ENCODE results near the gene FBXO34. TPM values are rescaled to one million over a fixed set of nuclear protein-coding genes. Genes with fewer than 3 reads are reported as not detected.

The FBXO34 gene
- total and polyA plus RNA-seq, 2 of the 13 experiments (the other 11 are each of a cell fraction or from before 2014, with no cell fraction given) = 8.8 to 13.5 TPM

DNA sequence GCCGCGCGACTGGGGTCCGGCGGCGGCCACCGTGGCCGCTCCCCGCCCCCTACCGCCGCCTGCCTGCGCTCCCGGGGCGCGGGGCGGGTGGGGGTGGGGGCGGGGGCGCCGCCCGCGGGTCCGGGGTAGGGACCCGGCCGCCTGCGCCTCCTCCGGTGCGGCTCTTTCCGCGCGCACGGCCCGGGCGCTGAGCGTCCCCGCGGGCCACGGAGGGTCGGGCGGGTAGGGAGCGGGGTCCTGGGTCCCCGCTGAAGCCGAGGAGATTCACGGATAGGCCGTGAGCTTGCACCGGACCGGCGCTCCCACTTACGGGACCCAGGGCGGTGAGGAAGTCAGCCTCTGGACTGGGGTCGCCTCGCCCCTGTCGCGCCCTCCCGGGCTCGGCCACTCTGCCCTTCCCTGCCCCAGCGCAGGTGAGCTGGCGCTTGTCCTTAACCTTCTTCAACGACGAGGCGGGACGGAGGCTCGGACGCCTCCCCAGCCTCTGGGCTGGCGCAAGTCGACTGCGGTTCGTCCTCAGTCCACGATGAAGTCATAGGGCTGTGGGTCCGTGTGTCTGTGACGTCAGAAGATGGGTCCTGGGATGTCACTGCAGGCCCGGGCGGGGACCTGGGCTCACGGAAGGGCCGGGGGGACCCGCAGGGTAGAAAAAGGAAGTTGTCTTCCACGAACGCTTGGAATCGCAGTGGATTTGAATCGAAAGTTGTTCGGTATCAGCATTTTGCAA, 514 bp downstream of the FBXO34 start (continued):
- TF ChIP-seq HNRNPUL1 (IDR thresholded peaks at IDR 0.05; ENCODE audit: low read depth, low read length) (no peak), ZNF784 (CRISPR knock-in tag; IDR thresholded peaks at IDR 0.05; ENCODE audit: borderline replicate concordance) (no peak), RFXANK (CRISPR knock-in tag; IDR thresholded peaks at IDR 0.05) (no peak), SIN3B (IDR thresholded peaks at IDR 0.05; ENCODE audit: low read length) (no peak), THYN1 (CRISPR knock-in tag; IDR thresholded peaks at IDR 0.05; ENCODE audit: borderline replicate concordance, low read depth) (no peak), AHR (CRISPR knock-in tag; IDR thresholded peaks at IDR 0.05) (0 out of 2 replicates have a peak, but pooled peaks have one; percentile 45), ZFP1 (CRISPR knock-in tag; IDR thresholded peaks at IDR 0.05) (no peak), AGO1 (IDR thresholded peaks at IDR 0.05; ENCODE audit: low read depth, low read length, poor library complexity, severe bottlenecking) (no peak), ZNF570 (CRISPR knock-in tag; IDR thresholded peaks at IDR 0.05; ENCODE audit: borderline replicate concordance) (no peak), SALL1 (CRISPR knock-in tag; IDR thresholded peaks at IDR 0.05) (peak; percentile 24; the same call in 1 of the 2 replicates), TBP (CRISPR knock-in tag; IDR thresholded peaks at IDR 0.05) (no peak), ZNF609 (CRISPR knock-in tag; IDR thresholded peaks at IDR 0.05; ENCODE audit: borderline replicate concordance) (0 out of 2 replicates have a peak, but pooled peaks have one; percentile 22), NFATC3 (CRISPR knock-in tag; IDR thresholded peaks at IDR 0.05) (no peak)
- TF ChIP-seq, protein P1, sequence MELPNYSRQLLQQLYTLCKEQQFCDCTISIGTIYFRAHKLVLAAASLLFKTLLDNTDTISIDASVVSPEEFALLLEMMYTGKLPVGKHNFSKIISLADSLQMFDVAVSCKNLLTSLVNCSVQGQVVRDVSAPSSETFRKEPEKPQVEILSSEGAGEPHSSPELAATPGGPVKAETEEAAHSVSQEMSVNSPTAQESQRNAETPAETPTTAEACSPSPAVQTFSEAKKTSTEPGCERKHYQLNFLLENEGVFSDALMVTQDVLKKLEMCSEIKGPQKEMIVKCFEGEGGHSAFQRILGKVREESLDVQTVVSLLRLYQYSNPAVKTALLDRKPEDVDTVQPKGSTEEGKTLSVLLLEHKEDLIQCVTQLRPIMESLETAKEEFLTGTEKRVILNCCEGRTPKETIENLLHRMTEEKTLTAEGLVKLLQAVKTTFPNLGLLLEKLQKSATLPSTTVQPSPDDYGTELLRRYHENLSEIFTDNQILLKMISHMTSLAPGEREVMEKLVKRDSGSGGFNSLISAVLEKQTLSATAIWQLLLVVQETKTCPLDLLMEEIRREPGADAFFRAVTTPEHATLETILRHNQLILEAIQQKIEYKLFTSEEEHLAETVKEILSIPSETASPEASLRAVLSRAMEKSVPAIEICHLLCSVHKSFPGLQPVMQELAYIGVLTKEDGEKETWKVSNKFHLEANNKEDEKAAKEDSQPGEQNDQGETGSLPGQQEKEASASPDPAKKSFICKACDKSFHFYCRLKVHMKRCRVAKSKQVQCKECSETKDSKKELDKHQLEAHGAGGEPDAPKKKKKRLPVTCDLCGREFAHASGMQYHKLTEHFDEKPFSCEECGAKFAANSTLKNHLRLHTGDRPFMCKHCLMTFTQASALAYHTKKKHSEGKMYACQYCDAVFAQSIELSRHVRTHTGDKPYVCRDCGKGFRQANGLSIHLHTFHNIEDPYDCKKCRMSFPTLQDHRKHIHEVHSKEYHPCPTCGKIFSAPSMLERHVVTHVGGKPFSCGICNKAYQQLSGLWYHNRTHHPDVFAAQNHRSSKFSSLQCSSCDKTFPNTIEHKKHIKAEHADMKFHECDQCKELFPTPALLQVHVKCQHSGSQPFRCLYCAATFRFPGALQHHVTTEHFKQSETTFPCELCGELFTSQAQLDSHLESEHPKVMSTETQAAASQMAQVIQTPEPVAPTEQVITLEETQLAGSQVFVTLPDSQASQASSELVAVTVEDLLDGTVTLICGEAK (IDR thresholded peaks at IDR 0.05) = no peak
- TF ChIP-seq, protein P1 (CRISPR knock-in tag; IDR thresholded peaks at IDR 0.05) = no peak

Data from HepG2 (cell line).